NCI-H2227 treated with DMSO at 0.1 percent for 48 hours (cell line): ENCODE results near the gene PHF1.
"Not testable (repeated sequence)": the region's sequence is repeated elsewhere in the genome, so short reads cannot be mapped to it uniquely, and the experiment has no call there.

Source experiments
- DNase-seq: peaks from one replicate; lab custom pipeline; 2025; lab: John Stamatoyannopoulos, UW

The PHF1 gene

DNA sequence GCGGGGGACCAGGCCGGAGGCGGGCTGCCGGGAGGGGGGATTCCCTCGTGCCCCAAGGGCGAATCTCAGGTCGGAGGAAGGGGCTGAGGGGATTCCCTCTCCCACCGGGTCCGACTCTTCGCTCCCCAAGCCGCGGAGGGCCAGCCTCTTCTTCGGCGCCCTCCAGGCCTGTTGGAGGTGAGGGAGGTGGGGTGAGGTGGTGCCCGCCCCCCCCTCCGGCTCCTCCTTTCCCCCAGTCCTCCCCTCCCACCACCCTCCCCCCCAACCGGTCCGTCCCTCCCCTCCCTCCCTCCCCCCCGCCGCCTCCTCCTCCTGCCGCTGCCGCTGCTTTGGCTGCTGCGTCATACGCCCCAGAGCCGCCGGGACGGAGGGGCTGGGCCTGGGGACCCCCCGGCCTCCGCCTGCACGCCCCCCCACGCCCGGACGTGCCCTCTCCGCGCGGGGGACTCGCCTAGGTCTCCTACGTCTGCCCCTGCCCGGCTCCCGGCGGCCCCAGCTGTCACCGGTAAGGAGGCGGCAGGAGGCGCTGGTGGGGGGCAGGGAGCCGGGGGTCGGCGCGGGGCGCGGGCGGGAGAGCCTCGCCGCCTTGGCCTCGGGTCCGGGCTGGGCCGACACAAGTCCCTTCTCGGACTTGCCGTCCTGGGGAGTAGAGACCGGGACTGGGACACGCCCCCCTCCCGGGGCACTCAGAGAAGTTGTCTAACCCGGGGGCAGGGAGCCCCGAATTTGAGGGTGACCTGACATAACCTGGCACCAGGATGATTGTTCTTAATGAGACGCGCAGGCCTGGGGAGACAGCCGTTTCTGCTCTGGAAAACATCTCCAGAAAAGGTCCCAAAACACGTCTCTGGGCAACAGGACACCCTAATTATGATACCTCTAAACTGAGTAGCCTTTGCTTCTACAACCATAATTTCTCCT is at the start of gene PHF1:
Gene PHF1 (plus strand): TSS at position 304 of the 921 bp plus-strand sequence. CDS start 1,250 bp downstream, outside the sequence.
- peak; percentile 72 for DNase-seq

- not testable (repeated sequence) for DNase-seq
These were observed 47.3 kb upstream of the PHF1 start for GRCh38 chr6:33363486-33363885.

DNA sequence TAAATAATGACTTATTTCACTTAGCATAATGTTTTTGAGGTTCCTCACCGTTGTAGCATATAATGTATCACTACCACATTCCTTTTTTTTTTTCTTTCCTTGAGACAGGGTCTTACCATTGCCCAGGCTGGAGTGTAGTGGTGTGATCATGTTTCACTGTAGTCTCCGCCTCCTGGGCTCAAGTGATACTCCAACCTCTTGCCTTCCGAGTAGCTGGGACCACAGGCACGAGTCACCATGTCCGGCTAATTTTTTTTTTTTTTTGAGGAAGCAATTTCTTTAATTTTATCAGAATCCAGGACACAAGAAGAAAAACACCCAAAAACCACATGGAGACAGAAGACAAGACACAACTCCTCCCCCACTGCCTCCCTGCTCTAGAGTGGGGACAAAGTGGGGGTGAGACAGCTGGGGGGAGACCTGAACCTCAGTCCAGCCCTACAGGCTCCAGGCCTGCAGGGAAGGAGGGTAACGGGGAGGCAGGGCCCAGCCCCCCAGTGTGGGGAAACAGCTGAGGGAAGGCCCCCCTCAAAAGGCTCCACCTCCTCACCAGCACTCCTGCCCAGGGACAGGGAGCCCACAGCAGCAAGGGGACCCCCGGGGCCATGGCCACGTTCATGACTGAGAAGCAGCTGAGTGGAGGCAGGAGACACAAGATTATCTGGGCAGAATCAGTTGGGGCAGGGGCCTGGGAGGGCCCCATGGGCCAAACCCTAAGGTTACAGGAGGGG is 46.2 kb upstream of the PHF1 start:
- DNase-seq: not testable (repeated sequence)

GRCh38 chr6:33365206-33365971 is 45.4 kb upstream of the PHF1 start:
- not testable (repeated sequence) for DNase-seq

DNA sequence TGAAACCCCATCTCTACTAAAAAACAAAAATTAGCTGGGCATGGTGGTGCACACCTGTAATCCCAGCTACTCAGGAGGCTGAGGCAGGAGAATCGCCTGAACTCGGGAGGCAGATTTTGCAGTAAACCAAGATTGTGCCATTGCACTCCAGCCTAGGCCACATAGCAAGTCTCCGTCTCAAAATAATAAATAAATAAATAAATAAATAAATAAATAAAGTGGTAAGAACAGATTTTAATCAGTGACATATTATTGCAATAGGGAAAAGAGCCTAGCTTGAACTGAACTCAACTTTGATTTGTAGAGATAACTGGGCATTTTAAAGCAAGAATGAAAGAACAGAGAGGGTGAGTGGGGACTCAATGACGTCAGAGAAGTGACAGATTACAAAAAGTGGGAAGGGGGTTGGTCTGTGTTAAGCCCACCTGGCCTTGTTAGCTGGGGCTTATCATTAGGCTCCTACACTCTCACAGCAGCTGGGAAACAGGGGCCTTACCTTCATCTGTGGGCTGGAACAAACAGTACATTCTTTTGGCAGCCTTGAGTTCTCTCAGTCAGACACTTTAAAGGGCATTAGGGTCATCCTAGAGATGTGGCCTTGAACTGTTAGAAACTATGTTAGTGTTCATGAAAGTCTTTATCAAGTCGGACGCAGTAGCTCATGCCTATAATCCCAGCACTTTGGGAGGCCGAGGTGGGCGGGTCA is 43.7 kb upstream of the PHF1 start:
- DNase-seq: no peak

GRCh38 chr6:33367715-33368025 is 43.1 kb upstream of the PHF1 start:
- DNase-seq: not testable (repeated sequence)

- DNase-seq: not testable (repeated sequence)
These were observed 38.9 kb upstream of the PHF1 start for GRCh38 chr6:33371901-33372300.

DNA sequence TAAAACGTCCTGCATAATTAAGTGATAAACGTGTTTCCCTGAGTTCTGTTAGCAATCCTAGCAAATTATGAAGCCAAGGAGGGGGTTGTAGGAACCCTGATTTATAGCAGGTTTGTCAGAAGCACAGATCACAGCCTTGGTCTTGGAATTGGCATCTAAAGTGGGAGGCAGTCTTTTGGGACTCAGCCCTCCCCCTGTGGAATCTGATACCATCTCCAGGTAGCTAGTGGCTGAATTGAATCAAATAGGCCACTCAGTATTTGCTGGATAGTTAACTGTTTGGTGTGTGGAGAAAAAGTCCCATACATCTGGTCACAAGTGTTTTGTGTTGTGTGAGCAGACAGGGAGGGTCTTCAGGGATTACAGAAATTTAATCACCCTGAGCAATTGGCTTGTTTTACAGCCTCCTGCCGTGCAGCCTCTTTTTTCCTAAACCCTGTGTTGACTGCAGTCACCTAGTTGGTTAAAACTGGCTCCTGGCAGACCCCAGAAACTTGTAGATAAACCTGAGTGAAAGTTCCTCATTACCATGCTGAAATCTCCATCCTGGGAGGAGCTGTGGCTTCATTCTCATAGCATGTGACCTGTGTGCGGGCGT is 38.2 kb upstream of the PHF1 start:
- DNase-seq: no peak

DNA sequence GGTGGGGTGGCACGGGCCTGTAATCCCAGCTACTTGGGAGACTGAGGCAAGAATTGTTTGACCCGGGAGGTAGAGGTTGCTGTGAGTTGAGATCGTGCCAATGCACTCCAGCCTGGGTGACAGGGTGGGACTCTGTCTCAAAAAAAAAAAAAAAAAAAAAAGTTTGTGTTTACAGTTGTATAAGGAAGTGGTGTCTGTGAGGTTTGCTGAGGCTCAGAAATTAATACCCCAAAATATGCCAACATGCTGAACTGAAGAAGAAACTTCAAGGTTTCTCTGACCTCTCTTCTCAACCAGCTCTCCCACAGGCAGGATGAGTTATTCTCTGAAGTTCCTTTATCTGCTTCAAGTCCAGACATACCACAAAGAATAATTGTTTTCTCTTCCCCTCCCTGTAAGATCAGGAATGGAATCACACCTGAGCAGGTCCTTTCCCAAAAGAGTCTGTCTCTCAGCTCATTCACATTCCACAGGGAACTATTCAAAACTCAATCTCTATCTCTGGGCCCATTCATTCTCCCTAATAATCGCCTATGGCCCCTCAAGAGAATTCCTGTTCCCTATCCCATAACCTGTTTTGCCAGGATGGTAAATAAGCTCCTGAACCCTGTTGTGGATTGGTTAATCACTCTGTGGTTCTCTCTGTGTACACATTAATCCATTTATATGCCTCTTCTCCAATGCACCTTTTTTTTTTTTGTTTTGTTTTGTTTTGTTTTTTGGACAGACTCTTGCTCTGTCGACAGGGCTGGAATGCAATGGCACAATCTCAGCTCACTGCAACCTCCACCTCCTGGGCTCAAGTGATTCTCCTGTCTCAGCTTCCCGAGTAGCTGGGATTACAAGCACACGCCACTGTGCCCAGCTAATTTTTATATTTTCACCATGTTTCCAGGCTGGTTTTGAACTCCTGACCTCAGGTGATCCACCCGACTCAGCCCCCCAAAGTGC is 36.6 kb upstream of the PHF1 start:
- no peak for DNase-seq

- no peak for DNase-seq
These were observed 35.6 kb upstream of the PHF1 start for GRCh38 chr6:33375143-33375671.

DNA sequence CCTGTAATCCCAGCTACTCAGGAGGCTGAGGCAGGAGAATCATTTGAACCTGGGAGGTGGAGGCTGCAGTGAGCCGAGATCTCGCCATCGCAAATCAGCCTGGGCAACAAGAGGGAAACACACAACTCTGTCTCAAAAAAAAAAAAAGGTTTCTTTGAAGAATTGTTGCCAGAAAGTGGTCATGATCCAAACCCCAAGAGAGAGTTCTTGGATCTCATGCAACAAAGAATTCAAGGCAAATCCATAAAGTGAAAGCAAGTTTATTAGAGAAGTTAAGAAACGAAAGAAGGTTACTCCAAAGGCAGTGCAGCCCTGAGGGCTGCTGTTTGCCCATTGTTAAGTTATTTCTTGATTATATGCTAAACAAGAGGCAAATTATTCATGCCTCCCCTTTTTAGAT is 33.6 kb upstream of the PHF1 start:
- DNase-seq: no peak

GRCh38 chr6:33379184-33379583 is 31.6 kb upstream of the PHF1 start:
- not testable (repeated sequence) for DNase-seq

GRCh38 chr6:33380272-33380981 is 30.4 kb upstream of the PHF1 start:
- DNase-seq: no peak

- no peak for DNase-seq
These were observed 27.2 kb upstream of the PHF1 start for GRCh38 chr6:33383427-33384185.

- DNase-seq: peak; percentile 23
These were observed 26.2 kb upstream of the PHF1 start for GRCh38 chr6:33384581-33385020.

DNA sequence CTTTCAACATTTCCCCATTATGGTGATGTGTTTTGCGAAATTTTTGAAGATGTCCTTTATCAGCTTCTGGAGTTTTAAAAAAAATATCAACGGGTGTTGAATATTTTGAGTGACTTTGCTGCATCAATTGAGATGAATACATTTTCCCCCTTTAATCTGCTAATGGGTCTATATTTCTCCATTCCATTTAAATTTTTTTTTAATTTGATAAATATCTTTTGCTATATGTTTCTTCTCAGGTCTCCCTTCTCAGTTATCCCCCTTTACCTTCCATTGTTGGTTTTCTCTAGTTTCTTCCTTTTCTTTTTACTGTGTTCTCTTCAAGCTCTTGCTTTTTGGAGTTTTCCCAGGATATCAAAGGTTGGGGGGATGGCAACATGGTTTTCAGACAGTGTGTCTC is 20.6 kb upstream of the PHF1 start:
- DNase-seq: no peak

GRCh38 chr6:33390767-33391277 is 20.0 kb upstream of the PHF1 start:
- DNase-seq: no peak

GRCh38 chr6:33391278-33391921 is 19.4 kb upstream of the PHF1 start, which contains the start of gene KIFC1:
Gene KIFC1 (plus strand): TSS chr6:33391823. CDS start chr6:33391986, 163 bp downstream.
- DNase-seq: peak; percentile 99
